ENCODE measurements around the gene DOCK1. TPM values are rescaled to one million over a fixed set of nuclear protein-coding genes. Genes with fewer than 3 reads are reported as not detected.

Gene DOCK1
- total RNA-seq, 6 experiments from 2014 or later: 50.6 to 59.9 (median 54.7) TPM

GRCh38 chr10:126929391-126929790, 24.2 kb downstream of the DOCK1 start:
- Mint-ChIP-seq H3K36me3 (ENCODE audit: low read depth) (peaks cover 24% of the 10 kb centered on the region), H3K9me3 (no peaks in the 10 kb centered on the region), H3K4me3 (no peak overlapping the region), H3K27ac (no peak overlapping the region), H3K27me3 (ENCODE audit: insufficient read depth) (peaks cover 2% of the 10 kb centered on the region; the same call in 1 of the 2 replicates), H3K4me1 (ENCODE audit: low read depth) (peaks cover 43% of the 10 kb centered on the region)
- no peak for TF ChIP-seq CTCF (IDR thresholded peaks at IDR 0.05)
- DNase-seq: no peak

GRCh38 chr10:126930131-126930882, 25.1 kb downstream of the DOCK1 start:
- TF ChIP-seq CTCF (IDR thresholded peaks at IDR 0.05): no peak
- no peak for DNase-seq
- no peak overlapping the region for H3K4me3 Mint-ChIP-seq
- H3K9me3 Mint-ChIP-seq: no peaks in the 10 kb centered on the region
- peaks cover 24% of the 10 kb centered on the region for H3K36me3 Mint-ChIP-seq (ENCODE audit: low read depth)
- no peak overlapping the region for H3K27ac Mint-ChIP-seq
- peaks cover 2% of the 10 kb centered on the region; the same call in 1 of the 2 replicates for H3K27me3 Mint-ChIP-seq (ENCODE audit: insufficient read depth)
- H3K4me1 Mint-ChIP-seq (ENCODE audit: low read depth): peaks cover 41% of the 10 kb centered on the region

- Mint-ChIP-seq H3K27me3 (ENCODE audit: insufficient read depth) (peaks cover 2% of the 10 kb centered on the region; the same call in 1 of the 2 replicates), H3K27ac (no peak overlapping the region), H3K4me3 (peak overlapping the region; percentile 66), H3K4me1 (ENCODE audit: low read depth) (peaks cover 41% of the 10 kb centered on the region), H3K9me3 (no peaks in the 10 kb centered on the region), H3K36me3 (ENCODE audit: low read depth) (peaks cover 24% of the 10 kb centered on the region)
- no peak for DNase-seq
- no peak for TF ChIP-seq CTCF (IDR thresholded peaks at IDR 0.05)
Observed at GRCh38 chr10:126930883-126931503, 25.8 kb downstream of the DOCK1 start.

- DNase-seq: no peak
- no peak for TF ChIP-seq CTCF (IDR thresholded peaks at IDR 0.05)
- H3K27ac Mint-ChIP-seq: no peak overlapping the region
- peaks cover 42% of the 10 kb centered on the region for H3K4me1 Mint-ChIP-seq (ENCODE audit: low read depth)
- H3K9me3 Mint-ChIP-seq: no peaks in the 10 kb centered on the region
- H3K27me3 Mint-ChIP-seq (ENCODE audit: insufficient read depth): peaks cover 2% of the 10 kb centered on the region; the same call in 1 of the 2 replicates
- H3K4me3 Mint-ChIP-seq: no peak overlapping the region; the same call in 1 of the 2 replicates
- H3K36me3 Mint-ChIP-seq (ENCODE audit: low read depth): peaks cover 22% of the 10 kb centered on the region
Observed at GRCh38 chr10:126931544-126931943, 26.3 kb downstream of the DOCK1 start.

DNA sequence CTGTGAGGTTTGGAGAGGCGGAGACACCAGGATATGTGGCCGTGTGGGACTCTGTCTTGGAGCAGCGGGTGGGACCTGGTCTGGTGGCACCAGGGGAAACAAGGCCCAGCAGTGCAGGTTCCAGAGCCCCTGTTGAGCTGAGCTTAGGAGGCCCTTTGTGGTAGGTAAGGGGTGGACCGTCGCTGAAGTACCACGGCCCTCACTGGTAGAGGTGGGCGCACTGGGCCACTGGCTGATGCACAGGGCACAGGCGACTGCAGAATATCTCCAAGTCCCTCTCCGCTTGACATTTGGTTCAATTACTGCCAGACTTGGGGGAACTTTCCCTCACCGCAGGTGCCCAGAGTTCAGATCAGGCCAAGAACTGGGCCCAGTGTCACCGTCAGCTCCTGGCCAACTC, 27.3 kb downstream of the DOCK1 start:
- H3K4me1 Mint-ChIP-seq (ENCODE audit: low read depth): peaks cover 47% of the 10 kb centered on the region
- no peak for DNase-seq
- peaks cover 1% of the 10 kb centered on the region; the same call in 1 of the 2 replicates for H3K27me3 Mint-ChIP-seq (ENCODE audit: insufficient read depth)

More for the DNA sequence above, 27.3 kb downstream of the DOCK1 start:
- Mint-ChIP-seq H3K9me3 (no peaks in the 10 kb centered on the region), H3K27ac (no peak overlapping the region), H3K4me3 (no peak overlapping the region), H3K36me3 (ENCODE audit: low read depth) (peaks cover 23% of the 10 kb centered on the region; the same call in 1 of the 2 replicates)
- TF ChIP-seq CTCF (IDR thresholded peaks at IDR 0.05): no peak

Data from HFFc6 (cell line).